ENCODE data around the gene MICAL2. TPM values are rescaled to one million over a fixed set of nuclear protein-coding genes. Genes with fewer than 3 reads are reported as not detected.

MICAL2 gene
- total RNA-seq, 1 donor from 2014 or later, result 20.8 TPM

DNA sequence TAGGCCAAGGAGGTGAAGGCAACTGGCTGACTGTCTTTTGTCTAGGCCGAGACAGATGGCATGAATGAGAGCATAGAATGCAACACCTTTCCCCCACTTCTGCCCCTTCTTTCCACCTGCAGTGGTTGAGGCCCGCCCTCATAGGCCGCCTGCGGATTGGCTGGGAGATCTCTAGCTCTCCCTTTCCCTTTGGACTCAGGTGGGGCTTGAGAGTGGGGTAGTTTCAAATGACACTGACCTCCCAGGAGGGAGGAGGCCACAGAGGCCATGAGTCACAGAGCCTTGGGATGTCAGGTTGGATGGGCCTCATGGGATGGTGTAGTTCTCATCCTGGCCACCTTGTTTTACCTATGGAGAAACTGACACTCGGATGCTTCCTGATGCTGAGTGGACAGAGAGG, 9.1 kb downstream of the MICAL2 start:
- H3K27me3 Mint-ChIP-seq (ENCODE audit: unreplicated experiment), result no peaks in the 10 kb centered on the region
- DNase-seq (ENCODE audit: extremely low spot score, unreplicated experiment), result no peak
- peaks cover 19% of the 10 kb centered on the region for H3K4me1 Mint-ChIP-seq (ENCODE audit: unreplicated experiment)
- H3K4me3 Mint-ChIP-seq (ENCODE audit: unreplicated experiment), result no peak overlapping the region
- H3K36me3 Mint-ChIP-seq (ENCODE audit: unreplicated experiment), result no peaks in the 10 kb centered on the region
- no peak overlapping the region for H3K27ac Mint-ChIP-seq (ENCODE audit: unreplicated experiment)
- H3K9me3 Mint-ChIP-seq (ENCODE audit: unreplicated experiment), result no peaks in the 10 kb centered on the region
- TF ChIP-seq, protein P1, sequence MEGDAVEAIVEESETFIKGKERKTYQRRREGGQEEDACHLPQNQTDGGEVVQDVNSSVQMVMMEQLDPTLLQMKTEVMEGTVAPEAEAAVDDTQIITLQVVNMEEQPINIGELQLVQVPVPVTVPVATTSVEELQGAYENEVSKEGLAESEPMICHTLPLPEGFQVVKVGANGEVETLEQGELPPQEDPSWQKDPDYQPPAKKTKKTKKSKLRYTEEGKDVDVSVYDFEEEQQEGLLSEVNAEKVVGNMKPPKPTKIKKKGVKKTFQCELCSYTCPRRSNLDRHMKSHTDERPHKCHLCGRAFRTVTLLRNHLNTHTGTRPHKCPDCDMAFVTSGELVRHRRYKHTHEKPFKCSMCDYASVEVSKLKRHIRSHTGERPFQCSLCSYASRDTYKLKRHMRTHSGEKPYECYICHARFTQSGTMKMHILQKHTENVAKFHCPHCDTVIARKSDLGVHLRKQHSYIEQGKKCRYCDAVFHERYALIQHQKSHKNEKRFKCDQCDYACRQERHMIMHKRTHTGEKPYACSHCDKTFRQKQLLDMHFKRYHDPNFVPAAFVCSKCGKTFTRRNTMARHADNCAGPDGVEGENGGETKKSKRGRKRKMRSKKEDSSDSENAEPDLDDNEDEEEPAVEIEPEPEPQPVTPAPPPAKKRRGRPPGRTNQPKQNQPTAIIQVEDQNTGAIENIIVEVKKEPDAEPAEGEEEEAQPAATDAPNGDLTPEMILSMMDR (IDR thresholded peaks at IDR 0.05), result no peak

DNA sequence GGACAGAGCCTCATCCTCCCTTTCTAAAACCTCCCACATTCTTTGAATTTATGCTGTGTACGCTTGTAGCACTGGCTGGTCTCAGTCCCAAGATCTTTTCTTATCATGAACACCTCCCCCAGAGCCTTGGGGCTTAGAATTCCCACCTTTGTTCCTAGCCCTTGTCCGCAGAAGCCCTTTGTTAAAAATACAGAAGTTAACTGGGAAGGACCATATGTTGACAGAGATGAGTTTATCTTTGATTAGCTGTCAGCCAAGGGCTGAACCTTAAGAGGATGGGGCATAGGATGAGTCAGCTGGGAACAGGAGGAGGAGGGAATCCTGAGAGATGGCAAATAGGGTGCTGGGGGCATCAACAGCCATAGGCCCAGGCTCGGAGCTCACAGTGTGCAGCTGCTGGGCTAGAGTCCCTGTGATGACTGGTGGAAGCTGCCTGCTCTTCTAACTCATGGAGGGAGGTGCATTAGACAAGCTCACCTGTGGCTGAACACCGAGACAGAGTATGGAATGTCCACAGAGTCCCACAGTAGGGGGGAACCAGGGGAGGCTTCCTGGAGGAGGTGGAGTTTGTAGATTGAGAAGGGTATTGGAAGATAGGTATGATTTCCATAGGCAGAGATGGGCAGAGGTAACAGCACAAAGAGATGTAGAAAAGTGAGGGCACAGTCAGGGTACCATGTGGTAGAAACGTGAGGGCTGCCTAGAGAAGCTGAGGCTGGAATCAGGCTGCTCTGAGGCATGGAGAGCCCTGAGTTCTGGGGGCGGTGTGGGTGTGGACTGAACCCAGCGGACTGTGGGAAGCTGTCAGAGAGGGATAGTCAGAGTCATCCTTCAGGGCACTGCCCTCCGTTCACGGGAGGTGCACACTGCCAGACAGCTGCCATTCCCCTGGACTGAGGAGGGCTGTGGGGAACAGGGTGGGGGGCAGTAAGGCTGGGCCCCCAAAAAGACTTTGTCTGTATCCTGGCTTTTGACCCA, 9.9 kb downstream of the MICAL2 start:
- peaks cover 25% of the 10 kb centered on the region for H3K4me1 Mint-ChIP-seq (ENCODE audit: unreplicated experiment)
- no peaks in the 10 kb centered on the region for H3K36me3 Mint-ChIP-seq (ENCODE audit: unreplicated experiment)

DNA sequence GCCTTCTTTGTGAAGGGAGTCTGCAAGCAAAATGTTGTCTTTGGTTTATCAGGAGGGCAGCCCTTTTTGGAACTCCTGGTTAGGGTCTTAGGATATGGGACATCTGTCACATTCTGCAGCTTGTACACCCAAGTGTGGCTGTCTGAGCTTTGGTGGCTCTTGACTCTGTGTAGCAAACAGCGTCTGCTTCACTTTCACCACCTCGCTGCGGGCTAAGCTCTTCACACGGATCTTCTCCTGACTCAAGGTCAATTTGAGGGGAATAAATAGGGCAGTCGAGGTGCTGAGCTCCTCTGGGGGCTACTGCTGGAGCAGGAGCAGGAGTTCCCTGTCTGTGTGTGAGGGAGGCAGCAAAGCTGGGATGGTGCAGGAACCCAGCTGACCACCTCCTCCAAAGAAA, 10.6 kb downstream of the MICAL2 start:
- Mint-ChIP-seq H3K4me3 (ENCODE audit: unreplicated experiment) (no peak overlapping the region), H3K9me3 (ENCODE audit: unreplicated experiment) (no peaks in the 10 kb centered on the region), H3K4me1 (ENCODE audit: unreplicated experiment) (peaks cover 25% of the 10 kb centered on the region), H3K27me3 (ENCODE audit: unreplicated experiment) (no peaks in the 10 kb centered on the region), H3K36me3 (ENCODE audit: unreplicated experiment) (no peaks in the 10 kb centered on the region), H3K27ac (ENCODE audit: unreplicated experiment) (no peak overlapping the region)
- no peak for DNase-seq (ENCODE audit: extremely low spot score, unreplicated experiment)
- TF ChIP-seq, protein P1 (IDR thresholded peaks at IDR 0.05), result no peak

More for the DNA sequence above, 9.9 kb downstream of the MICAL2 start:
- Mint-ChIP-seq H3K27ac (ENCODE audit: unreplicated experiment) (no peak overlapping the region), H3K9me3 (ENCODE audit: unreplicated experiment) (no peaks in the 10 kb centered on the region), H3K4me3 (ENCODE audit: unreplicated experiment) (no peak overlapping the region), H3K27me3 (ENCODE audit: unreplicated experiment) (no peaks in the 10 kb centered on the region)
- TF ChIP-seq, protein P1 (IDR thresholded peaks at IDR 0.05), result no peak
- no peak for DNase-seq (ENCODE audit: extremely low spot score, unreplicated experiment)

DNA sequence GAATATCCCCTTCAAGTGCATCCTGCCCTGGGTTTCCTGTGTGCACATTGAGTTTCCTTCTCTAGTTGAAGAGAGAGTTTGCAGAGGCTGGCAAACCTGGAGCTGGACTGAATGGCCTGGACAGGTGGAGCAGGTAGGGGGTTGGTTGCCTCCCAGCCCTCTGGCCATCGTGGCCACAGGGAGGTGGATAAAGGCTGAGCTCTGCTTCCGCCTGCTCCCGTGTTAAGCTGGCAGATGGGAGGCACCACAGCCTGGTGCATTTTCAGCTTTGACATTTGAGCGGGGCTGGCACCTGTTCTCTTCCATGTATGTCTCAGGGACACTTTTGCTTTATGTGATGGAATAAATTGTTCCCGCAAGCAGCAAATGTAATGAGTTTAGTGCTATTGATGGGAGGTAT, 11.1 kb downstream of the MICAL2 start:
- no peak for DNase-seq (ENCODE audit: extremely low spot score, unreplicated experiment)
- Mint-ChIP-seq H3K4me3 (ENCODE audit: unreplicated experiment) (no peak overlapping the region), H3K27ac (ENCODE audit: unreplicated experiment) (no peak overlapping the region), H3K9me3 (ENCODE audit: unreplicated experiment) (no peaks in the 10 kb centered on the region), H3K27me3 (ENCODE audit: unreplicated experiment) (no peaks in the 10 kb centered on the region), H3K4me1 (ENCODE audit: unreplicated experiment) (peaks cover 25% of the 10 kb centered on the region), H3K36me3 (ENCODE audit: unreplicated experiment) (no peaks in the 10 kb centered on the region)
- TF ChIP-seq, protein P1 (IDR thresholded peaks at IDR 0.05), result no peak

DNA sequence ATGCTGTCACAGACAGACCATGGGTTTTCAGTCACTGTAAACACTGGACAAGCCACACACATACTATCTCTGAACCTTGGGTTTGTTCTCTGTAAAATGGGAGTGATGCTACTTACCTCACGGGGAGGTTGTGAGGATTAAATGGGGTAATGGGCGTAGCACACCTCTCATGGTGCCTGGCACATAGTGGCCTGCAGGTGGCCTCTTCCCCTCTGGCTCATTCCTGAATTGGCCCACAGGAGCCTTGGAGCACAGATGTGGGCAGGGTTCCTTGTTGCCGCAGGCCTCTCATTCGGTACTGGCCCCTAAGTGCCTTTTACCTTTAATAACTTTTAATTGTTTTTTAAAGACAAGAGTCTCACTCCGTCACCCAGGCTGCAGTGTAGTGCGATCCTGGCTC, 11.7 kb downstream of the MICAL2 start:
- Mint-ChIP-seq H3K27me3 (ENCODE audit: unreplicated experiment) (no peaks in the 10 kb centered on the region), H3K4me3 (ENCODE audit: unreplicated experiment) (no peak overlapping the region), H3K36me3 (ENCODE audit: unreplicated experiment) (no peaks in the 10 kb centered on the region), H3K4me1 (ENCODE audit: unreplicated experiment) (peaks cover 25% of the 10 kb centered on the region), H3K27ac (ENCODE audit: unreplicated experiment) (no peak overlapping the region), H3K9me3 (ENCODE audit: unreplicated experiment) (no peaks in the 10 kb centered on the region)
- no peak for DNase-seq (ENCODE audit: extremely low spot score, unreplicated experiment)
- TF ChIP-seq, protein P1 (IDR thresholded peaks at IDR 0.05), result peak; percentile 38

Data from osteocyte (in vitro differentiated cells).